GM12872 (cell line): ENCODE results near the gene CA7.

ENCODE experiments used
- TF ChIP-seq, protein P1 (sequence below): IDR thresholded peaks from 3 replicates; pipeline ENCODE4 v1.5.1; 2011; ENCODE audit warnings: low read depth, mild to moderate bottlenecking, low read length, moderate library complexity; ENCODE audit not compliant: insufficient read depth

The CA7 gene

DNA sequence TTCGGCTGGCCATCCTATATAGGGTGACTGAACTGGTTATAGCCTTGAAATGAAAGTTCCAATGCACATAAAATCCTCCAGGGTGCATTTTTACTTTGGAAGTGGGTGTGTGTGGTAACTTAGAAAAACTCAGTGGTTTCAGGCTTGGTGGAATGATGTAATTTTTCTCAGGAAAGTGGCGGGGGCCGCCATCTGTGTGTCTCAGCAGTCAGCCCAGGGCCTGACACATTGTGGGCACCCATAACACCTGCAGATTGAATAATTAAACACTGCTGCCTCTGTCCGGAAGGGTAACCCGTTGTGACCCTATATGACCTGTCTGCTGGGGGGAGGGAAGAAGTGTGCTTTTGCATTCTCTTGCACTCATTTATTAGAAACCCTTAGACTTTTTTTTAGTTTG is 33.9 kb downstream of the CA7 start:
- TF ChIP-seq, protein P1, sequence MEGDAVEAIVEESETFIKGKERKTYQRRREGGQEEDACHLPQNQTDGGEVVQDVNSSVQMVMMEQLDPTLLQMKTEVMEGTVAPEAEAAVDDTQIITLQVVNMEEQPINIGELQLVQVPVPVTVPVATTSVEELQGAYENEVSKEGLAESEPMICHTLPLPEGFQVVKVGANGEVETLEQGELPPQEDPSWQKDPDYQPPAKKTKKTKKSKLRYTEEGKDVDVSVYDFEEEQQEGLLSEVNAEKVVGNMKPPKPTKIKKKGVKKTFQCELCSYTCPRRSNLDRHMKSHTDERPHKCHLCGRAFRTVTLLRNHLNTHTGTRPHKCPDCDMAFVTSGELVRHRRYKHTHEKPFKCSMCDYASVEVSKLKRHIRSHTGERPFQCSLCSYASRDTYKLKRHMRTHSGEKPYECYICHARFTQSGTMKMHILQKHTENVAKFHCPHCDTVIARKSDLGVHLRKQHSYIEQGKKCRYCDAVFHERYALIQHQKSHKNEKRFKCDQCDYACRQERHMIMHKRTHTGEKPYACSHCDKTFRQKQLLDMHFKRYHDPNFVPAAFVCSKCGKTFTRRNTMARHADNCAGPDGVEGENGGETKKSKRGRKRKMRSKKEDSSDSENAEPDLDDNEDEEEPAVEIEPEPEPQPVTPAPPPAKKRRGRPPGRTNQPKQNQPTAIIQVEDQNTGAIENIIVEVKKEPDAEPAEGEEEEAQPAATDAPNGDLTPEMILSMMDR = no peak

DNA sequence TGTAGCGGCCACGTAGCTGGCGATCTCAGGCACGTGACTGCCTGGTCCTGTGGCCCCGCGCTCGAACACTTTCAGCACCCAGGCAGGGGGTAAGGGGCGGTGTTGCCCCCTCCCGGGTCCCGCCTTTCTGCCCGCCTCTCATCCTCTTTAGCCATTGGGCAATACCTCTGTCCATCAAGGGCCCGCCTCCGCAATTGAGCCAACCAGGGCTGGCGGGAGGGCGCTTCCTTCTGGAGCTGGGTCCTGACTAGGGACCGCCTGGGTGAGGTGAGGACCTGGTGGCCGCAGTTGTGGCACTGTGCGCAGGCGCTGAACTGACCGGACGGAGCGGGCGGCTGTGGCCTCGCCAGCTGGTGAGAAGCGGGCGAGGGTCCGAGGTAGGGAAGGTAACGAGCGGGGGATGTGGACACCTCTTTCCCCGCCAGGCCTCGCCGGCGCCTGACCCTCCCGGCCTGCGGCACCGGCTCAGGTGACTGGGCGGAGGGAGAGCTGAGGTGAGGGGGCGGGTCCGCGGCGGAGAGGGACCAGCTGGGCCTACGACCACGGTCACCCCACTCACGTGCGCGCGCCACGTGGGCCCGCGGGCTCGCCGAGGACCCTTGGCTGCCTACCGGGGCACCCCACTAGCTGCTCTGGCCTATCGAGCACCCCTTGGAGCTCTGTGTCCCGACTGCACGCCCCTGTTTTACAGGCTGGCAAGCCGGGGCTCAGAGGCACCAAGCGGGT is 36.2 kb downstream of the CA7 start, which contains the start of gene PDP2:
PDP2 (plus strand) TSS at position 228 of the 726 bp plus-strand sequence. CDS start 3,770 bp downstream, outside the sequence.
- TF ChIP-seq, protein P1 = no peak

- TF ChIP-seq, protein P1 = no peak
Measured at GRCh38 chr16:66881014-66881417, 36.8 kb downstream of the CA7 start.

GRCh38 chr16:66881560-66881959 is 37.3 kb downstream of the CA7 start:
- TF ChIP-seq, protein P1 = no peak

DNA sequence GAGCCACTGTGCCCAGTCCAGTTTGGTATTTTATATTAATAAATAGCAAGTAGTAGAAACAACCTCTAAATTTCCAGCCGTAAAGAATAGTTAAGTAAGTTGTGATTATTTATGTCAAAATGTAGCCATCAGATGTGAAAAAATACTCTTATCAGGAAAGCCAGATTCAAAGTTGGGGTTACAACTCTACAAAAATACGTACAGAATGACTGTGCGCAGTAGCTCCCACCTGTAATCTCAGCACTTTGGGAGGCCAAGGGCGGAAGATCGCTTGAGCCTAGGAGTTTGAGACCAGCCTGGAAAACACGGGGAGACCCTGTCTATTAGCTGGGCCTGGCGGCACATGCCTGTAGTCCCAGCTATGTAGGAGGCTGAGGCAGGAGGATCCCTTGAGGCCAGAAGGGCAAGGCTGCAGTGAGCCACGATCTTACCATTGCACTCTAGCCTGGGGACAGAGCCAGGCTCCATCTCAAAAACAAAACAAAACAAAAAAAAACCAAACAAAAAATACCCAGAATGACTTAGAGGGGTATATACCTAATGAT is 37.8 kb downstream of the CA7 start:
- TF ChIP-seq, protein P1 = no peak

- TF ChIP-seq, protein P1 = no peak
Measured at GRCh38 chr16:66882702-66883101, 38.5 kb downstream of the CA7 start.

DNA sequence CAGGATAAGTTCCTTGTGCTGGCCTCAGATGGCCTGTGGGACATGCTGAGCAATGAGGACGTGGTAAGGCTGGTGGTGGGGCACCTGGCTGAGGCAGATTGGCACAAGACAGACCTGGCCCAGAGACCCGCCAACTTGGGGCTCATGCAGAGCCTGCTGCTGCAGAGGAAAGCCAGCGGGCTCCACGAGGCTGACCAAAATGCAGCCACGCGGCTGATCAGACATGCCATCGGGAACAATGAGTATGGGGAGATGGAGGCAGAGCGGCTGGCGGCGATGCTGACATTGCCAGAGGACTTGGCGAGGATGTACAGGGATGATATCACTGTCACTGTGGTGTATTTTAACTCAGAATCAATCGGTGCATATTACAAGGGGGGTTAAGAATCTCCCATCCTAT is 41.3 kb downstream of the CA7 start:
- TF ChIP-seq, protein P1 = no peak
